Measurements from ENCODE around the gene HDAC9. TPM values are rescaled to one million over a fixed set of nuclear protein-coding genes. Genes with fewer than 3 reads are reported as not detected.

HDAC9 gene
- total and polyA plus RNA-seq, 11 donors, result 4.8 to 62.9 (median 30.6) TPM

GRCh38 chr7:18855796-18856195 is 360.2 kb downstream of the HDAC9 start:
- intact Hi-C loops (cut with DNase I), result no loop called here

GRCh38 chr7:18858232-18858631 is 362.7 kb downstream of the HDAC9 start:
- H3K27me3 ChIP-seq, result no peaks in the 10 kb centered on the region
- DNase-seq, result no peak
- intact Hi-C loops (cut with DNase I), result no loop called here
- H3K36me3 ChIP-seq, result no peaks in the 10 kb centered on the region
- H3K27ac ChIP-seq, result no peak overlapping the region
- WGBS, 4 donors, result 85 to 90% (median 87%) methylated on average over 3 of the region's 3 CpGs
- no peaks in the 10 kb centered on the region for H3K9me3 ChIP-seq
- no peaks in the 10 kb centered on the region for H3K4me1 ChIP-seq
- ATAC-seq, result no peak
- H3K4me3 ChIP-seq, result no peak overlapping the region
- TF ChIP-seq POLR2A (IDR thresholded peaks at IDR 0.05) (no peak), CTCF (IDR thresholded peaks at IDR 0.05) (no peak)

More at GRCh38 chr7:18855796-18856195, 360.2 kb downstream of the HDAC9 start:
- Histone ChIP-seq H3K4me1 (no peaks in the 10 kb centered on the region), H3K27ac (no peak overlapping the region), H3K27me3 (no peaks in the 10 kb centered on the region), H3K4me3 (no peak overlapping the region), H3K36me3 (no peaks in the 10 kb centered on the region), H3K9me3 (no peaks in the 10 kb centered on the region)
- WGBS, 4 donors, result 88 to 94% (median 91%) methylated on average over 4 of the region's 4 CpGs
- no peak for ATAC-seq
- TF ChIP-seq CTCF (IDR thresholded peaks at IDR 0.05) (no peak), POLR2A (IDR thresholded peaks at IDR 0.05) (no peak)
- DNase-seq, result no peak

- 77 to 85% (median 84%) methylated on average over 1 of the region's 1 CpG for WGBS, 4 donors
- DNase-seq, result no peak
- Histone ChIP-seq H3K4me1 (no peaks in the 10 kb centered on the region), H3K27me3 (no peaks in the 10 kb centered on the region), H3K36me3 (no peaks in the 10 kb centered on the region), H3K9me3 (no peaks in the 10 kb centered on the region), H3K27ac (no peak overlapping the region), H3K4me3 (no peak overlapping the region)
- TF ChIP-seq POLR2A (IDR thresholded peaks at IDR 0.05) (no peak), CTCF (IDR thresholded peaks at IDR 0.05) (no peak)
- intact Hi-C loops (cut with DNase I), result no loop called here
- no peak for ATAC-seq
These were observed 363.8 kb downstream of the HDAC9 start for GRCh38 chr7:18859318-18859717.

GRCh38 chr7:18860221-18860620 is 364.7 kb downstream of the HDAC9 start:
- H3K36me3 ChIP-seq, result no peaks in the 10 kb centered on the region
- DNase-seq, result no peak
- H3K4me1 ChIP-seq, result no peaks in the 10 kb centered on the region
- H3K4me3 ChIP-seq, result no peak overlapping the region
- no peaks in the 10 kb centered on the region for H3K27me3 ChIP-seq
- TF ChIP-seq CTCF (IDR thresholded peaks at IDR 0.05) (no peak), POLR2A (IDR thresholded peaks at IDR 0.05) (no peak)
- H3K27ac ChIP-seq, result no peak overlapping the region
- no peaks in the 10 kb centered on the region for H3K9me3 ChIP-seq
- no peak for ATAC-seq
- intact Hi-C loops (cut with DNase I), result no loop called here
